GM13976 (cell line): ENCODE results near the gene CFAP54.
"Not testable (repeated sequence)": the region's sequence is repeated elsewhere in the genome, so short reads cannot be mapped to it uniquely, and the experiment has no call there.

Experiments used
- DNase-seq: peaks from one replicate; pipeline ENCODE4 v3.0.0; 2012; ENCODE audit warnings: low spot score
- CTCF ChIP-seq: IDR thresholded peaks from 2 replicates; pipeline ENCODE4 v1.5.1; 2012; ENCODE audit warnings: borderline replicate concordance, mild to moderate bottlenecking; ENCODE audit not compliant: insufficient read depth; ENCODE audit errors: extremely low read depth, missing control alignments, control extremely low read depth
- in situ Hi-C: fragments of 300-500 bp; cut with MboI; formaldehyde crosslinking; loops from one replicate; pipeline ENCODE4 v1.12.0; 2022; ENCODE audit warnings: low sequenced_read_pairs, mixed read lengths, inconsistent platforms; ENCODE audit not compliant: unreplicated experiment

Gene CFAP54

GRCh38 chr12:96636895-96637294 lies 147.5 kb downstream of the CFAP54 start:
- DNase-seq = no peak
- TF ChIP-seq CTCF = no peak
- in situ Hi-C loops = no loop called here

- no peak for TF ChIP-seq CTCF
- no peak for DNase-seq
- in situ Hi-C loops = no loop called here
Observed at GRCh38 chr12:96648923-96649322, 159.5 kb downstream of the CFAP54 start.

GRCh38 chr12:96652870-96653269 lies 163.5 kb downstream of the CFAP54 start:
- in situ Hi-C loops = no loop called here
- no peak for DNase-seq
- TF ChIP-seq CTCF = no peak

- no peak for DNase-seq
- in situ Hi-C loops = no loop called here
- TF ChIP-seq CTCF = no peak
Observed at GRCh38 chr12:96658075-96658474, 168.7 kb downstream of the CFAP54 start.

GRCh38 chr12:96669786-96670185 lies 180.4 kb downstream of the CFAP54 start:
- TF ChIP-seq CTCF = no peak
- no peak for DNase-seq
- in situ Hi-C loops = no loop called here

GRCh38 chr12:96670334-96670899 lies 181.0 kb downstream of the CFAP54 start:
- in situ Hi-C loops = no loop called here
- DNase-seq = no peak
- TF ChIP-seq CTCF = no peak

GRCh38 chr12:96675519-96675918 lies 186.1 kb downstream of the CFAP54 start:
- in situ Hi-C loops, DNase-seq: not testable (repeated sequence)
